Gastrocnemius medialis (tissue), 4 donors: ENCODE measurements around the gene MEX3C.

Source experiments
- CTCF ChIP-seq, 5 experiments: fragments of 450-650 bp in 3 of 5; fragments of 200-600 bp in 2 of 5; sonication (generic) in 2 of 5; IDR thresholded peaks in 4 of 5; conservative IDR thresholded peaks in 1 of 5; 1 replicate in 4 of 5; 2 replicates in 1 of 5; pipeline ENCODE4 v1.5.1; 2016 to 2019; ENCODE audit warnings: antibody characterized with exemption in 5 of 5, mild to moderate bottlenecking in 3 of 5, moderate library complexity in 3 of 5
- POLR2A ChIP-seq, 2 donors: fragments of 450-650 bp; IDR thresholded peaks; one replicate each; pipeline ENCODE4 v1.6.1; 2017; ENCODE audit warnings: antibody characterized with exemption in 2 of 2, mild to moderate bottlenecking in 2 of 2, moderate library complexity in 2 of 2

- TF ChIP-seq CTCF (IDR thresholded peaks at IDR 0.05 in 4 of 5, conservative IDR thresholded peaks at IDR 0.05 in 1 of 5) (no peak), POLR2A (IDR thresholded peaks at IDR 0.05) (no peak)
These were observed 26.8 kb downstream of the MEX3C start for GRCh38 chr18:51170664-51171063.
